ENCODE results near the gene CCNYL1. TPM values are rescaled to one million over a fixed set of nuclear protein-coding genes. Genes with fewer than 3 reads are reported as not detected.

The CCNYL1 gene
- total and polyA plus RNA-seq, 2 experiments from 2014 or later = 13.7 to 17.6 TPM

DNA sequence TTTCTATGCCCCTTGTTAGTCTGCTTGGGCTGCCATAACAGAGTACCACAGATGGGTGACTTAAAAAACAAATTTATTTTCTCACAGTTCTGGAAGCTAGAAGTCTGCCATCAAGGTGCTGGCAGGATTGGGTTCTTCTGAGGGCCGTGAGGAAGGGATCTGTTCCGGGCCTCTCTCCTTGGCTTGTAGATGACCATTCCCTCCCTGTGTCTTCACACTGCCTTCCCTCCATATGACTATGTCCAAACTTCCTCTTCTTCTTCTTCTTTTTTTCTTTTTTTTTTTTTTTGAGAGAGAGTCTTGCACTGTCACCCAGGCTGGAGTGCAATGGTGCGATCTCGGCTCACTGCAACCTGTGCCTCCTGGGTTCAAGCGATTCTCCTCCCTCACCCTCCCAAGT is 13.1 kb upstream of the CCNYL1 start:
- H3K79me2 ChIP-seq = no peaks in the 10 kb centered on the region

DNA sequence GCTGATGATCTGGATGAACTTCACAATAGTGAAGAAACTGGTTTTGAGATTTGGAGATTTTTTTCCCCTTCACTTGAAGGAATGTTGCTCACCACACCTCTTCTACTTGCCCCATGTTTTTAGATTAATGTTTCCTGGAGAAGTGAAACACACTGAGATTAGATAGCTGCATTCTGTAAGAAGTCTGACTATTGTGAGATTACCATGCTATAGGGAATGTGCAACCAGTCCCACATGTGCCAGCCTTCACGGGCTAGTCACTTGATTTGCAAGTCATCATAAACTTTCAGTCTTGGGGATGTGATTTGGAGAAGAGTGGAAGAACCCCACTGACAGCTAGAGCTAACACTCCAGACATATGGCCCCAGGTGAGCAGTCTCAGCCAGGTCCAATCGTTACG is 7.4 kb upstream of the CCNYL1 start:
- no peak overlapping the region for H3K27ac ChIP-seq
- TF ChIP-seq EZH2 (IDR thresholded peaks at IDR 0.05; ENCODE audit: borderline replicate concordance) (no peak), EZH2phosphoT487 (IDR thresholded peaks at IDR 0.05; ENCODE audit: low read depth, severe bottlenecking, unreplicated experiment) (no peak)
- TF ChIP-seq, protein P1, sequence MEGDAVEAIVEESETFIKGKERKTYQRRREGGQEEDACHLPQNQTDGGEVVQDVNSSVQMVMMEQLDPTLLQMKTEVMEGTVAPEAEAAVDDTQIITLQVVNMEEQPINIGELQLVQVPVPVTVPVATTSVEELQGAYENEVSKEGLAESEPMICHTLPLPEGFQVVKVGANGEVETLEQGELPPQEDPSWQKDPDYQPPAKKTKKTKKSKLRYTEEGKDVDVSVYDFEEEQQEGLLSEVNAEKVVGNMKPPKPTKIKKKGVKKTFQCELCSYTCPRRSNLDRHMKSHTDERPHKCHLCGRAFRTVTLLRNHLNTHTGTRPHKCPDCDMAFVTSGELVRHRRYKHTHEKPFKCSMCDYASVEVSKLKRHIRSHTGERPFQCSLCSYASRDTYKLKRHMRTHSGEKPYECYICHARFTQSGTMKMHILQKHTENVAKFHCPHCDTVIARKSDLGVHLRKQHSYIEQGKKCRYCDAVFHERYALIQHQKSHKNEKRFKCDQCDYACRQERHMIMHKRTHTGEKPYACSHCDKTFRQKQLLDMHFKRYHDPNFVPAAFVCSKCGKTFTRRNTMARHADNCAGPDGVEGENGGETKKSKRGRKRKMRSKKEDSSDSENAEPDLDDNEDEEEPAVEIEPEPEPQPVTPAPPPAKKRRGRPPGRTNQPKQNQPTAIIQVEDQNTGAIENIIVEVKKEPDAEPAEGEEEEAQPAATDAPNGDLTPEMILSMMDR (IDR thresholded peaks at IDR 0.05; ENCODE audit: poor library complexity) = no peak
- no peaks in the 10 kb centered on the region for H3K27me3 ChIP-seq
- H2AFZ ChIP-seq = no peak overlapping the region
- H3K9me2 ChIP-seq (replicated peaks; ENCODE audit: insufficient read depth) = no peaks in the 10 kb centered on the region
- no peak overlapping the region for H3K4me3 ChIP-seq
- H3K79me2 ChIP-seq = no peaks in the 10 kb centered on the region
- no peaks in the 10 kb centered on the region for H4K20me1 ChIP-seq (ENCODE audit: insufficient read depth, poor library complexity, severe bottlenecking)
- no peak for DNase-seq (ENCODE audit: low spot score)
- no peaks in the 10 kb centered on the region for H3K36me3 ChIP-seq (replicated peaks; ENCODE audit: insufficient read depth, low read depth)
- no peaks in the 10 kb centered on the region for H3K4me1 ChIP-seq (ENCODE audit: insufficient read depth)
- WGBS (ENCODE audit: low lambda C conversion rate, missing lambda C conversion rate) = 75% methylated on average over 3 of the region's 3 CpGs
- H3K4me2 ChIP-seq = no peak overlapping the region
- H3K9me3 ChIP-seq (ENCODE audit: low read depth) = no peaks in the 10 kb centered on the region

More for the DNA sequence above, 13.1 kb upstream of the CCNYL1 start:
- H2AFZ ChIP-seq = no peak overlapping the region
- no peak overlapping the region for H3K27ac ChIP-seq
- no peaks in the 10 kb centered on the region for H3K4me1 ChIP-seq (ENCODE audit: insufficient read depth)
- WGBS (ENCODE audit: low lambda C conversion rate, missing lambda C conversion rate) = 97% methylated on average over 5 of the region's 5 CpGs
- H3K27me3 ChIP-seq = no peaks in the 10 kb centered on the region
- no peak overlapping the region for H3K4me3 ChIP-seq
- no peaks in the 10 kb centered on the region for H3K9me3 ChIP-seq (ENCODE audit: low read depth)
- DNase-seq (ENCODE audit: low spot score) = no peak
- H3K36me3 ChIP-seq (replicated peaks; ENCODE audit: insufficient read depth, low read depth) = no peaks in the 10 kb centered on the region
- H3K4me2 ChIP-seq = no peak overlapping the region
- no peaks in the 10 kb centered on the region for H4K20me1 ChIP-seq (ENCODE audit: insufficient read depth, poor library complexity, severe bottlenecking)
- TF ChIP-seq, protein P1 (IDR thresholded peaks at IDR 0.05; ENCODE audit: poor library complexity) = no peak
- TF ChIP-seq EZH2 (IDR thresholded peaks at IDR 0.05; ENCODE audit: borderline replicate concordance) (no peak), EZH2phosphoT487 (IDR thresholded peaks at IDR 0.05; ENCODE audit: low read depth, severe bottlenecking, unreplicated experiment) (no peak)
- no peaks in the 10 kb centered on the region for H3K9me2 ChIP-seq (replicated peaks; ENCODE audit: insufficient read depth)

DNA sequence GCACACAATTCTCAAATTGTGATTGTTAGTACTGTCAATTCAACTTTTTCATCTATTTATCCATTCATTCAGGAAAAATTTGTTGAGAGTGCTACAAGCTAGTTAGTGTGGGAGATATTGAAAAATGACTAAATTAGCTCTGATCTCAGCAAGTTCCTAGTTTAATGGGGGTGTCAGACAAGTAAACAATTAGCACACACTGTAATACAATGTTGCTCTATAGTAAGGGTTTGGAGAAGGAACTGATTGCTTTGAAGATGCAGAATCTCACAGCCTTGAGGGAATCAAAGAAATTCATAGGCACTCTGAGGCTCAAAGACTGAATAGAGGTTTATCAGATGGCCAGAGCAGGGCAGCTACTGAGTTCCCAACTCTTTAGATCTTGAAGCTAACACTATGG is 6.8 kb upstream of the CCNYL1 start:
- no peaks in the 10 kb centered on the region for H3K4me1 ChIP-seq (ENCODE audit: insufficient read depth)
- no peak overlapping the region for H3K4me2 ChIP-seq
- TF ChIP-seq EZH2phosphoT487 (IDR thresholded peaks at IDR 0.05; ENCODE audit: low read depth, severe bottlenecking, unreplicated experiment) (no peak), EZH2 (IDR thresholded peaks at IDR 0.05; ENCODE audit: borderline replicate concordance) (no peak)
- no peaks in the 10 kb centered on the region for H3K9me2 ChIP-seq (replicated peaks; ENCODE audit: insufficient read depth)
- no peaks in the 10 kb centered on the region for H3K36me3 ChIP-seq (replicated peaks; ENCODE audit: insufficient read depth, low read depth)
- no peak for DNase-seq (ENCODE audit: low spot score)
- no peak overlapping the region for H3K4me3 ChIP-seq
- no peak overlapping the region for H3K27ac ChIP-seq
- no peaks in the 10 kb centered on the region for H3K27me3 ChIP-seq
- no peaks in the 10 kb centered on the region for H4K20me1 ChIP-seq (ENCODE audit: insufficient read depth, poor library complexity, severe bottlenecking)
- H2AFZ ChIP-seq = no peak overlapping the region
- no peaks in the 10 kb centered on the region for H3K79me2 ChIP-seq
- no peaks in the 10 kb centered on the region for H3K9me3 ChIP-seq (ENCODE audit: low read depth)

DNA sequence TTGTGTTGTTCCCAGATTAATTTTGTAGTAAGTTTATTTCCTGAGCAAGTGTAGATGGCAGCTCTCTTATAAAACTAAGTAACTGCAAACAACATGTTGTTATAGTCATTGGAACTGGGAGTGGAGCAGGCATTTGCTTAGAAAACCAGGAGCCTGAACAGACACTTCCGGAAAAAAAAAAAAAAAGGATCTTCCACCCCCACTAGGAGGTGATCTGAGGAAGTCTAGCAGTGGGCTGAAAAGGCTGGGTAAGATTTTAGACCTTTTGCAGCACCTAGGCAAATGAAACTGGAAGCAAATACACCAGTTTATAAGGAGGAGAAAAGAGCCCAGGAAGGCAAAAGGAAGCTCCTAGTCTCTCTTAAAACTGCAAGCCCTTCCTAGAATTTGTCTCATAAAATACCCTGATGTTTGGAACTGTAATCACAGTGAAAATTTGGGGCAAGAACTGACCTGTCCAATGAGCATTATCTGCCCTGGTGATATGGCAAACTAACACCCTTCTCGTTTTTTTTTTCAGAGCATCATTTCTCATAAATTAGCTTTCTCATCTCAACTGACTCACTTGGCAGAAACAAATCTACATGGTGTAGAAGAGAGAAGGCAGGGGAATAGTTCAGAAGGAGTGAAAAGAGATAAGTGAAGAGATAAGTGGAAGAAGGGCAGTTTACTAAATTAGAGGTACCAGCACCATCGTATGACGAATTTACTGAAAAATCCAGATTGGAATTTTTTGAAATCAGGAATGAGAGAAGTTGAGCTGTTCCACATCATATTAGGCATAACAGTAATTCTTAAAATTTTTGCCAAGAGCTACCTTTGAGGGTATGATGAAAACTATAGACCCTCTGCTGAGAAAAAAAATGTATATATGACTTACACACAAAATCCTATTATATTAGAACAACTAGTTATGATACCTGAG is 4.2 kb upstream of the CCNYL1 start:
- no peaks in the 10 kb centered on the region for H3K36me3 ChIP-seq (replicated peaks; ENCODE audit: insufficient read depth, low read depth)
- 55% methylated on average over 4 of the region's 4 CpGs for WGBS (ENCODE audit: low lambda C conversion rate, missing lambda C conversion rate)
- no peaks in the 10 kb centered on the region for H3K9me2 ChIP-seq (replicated peaks; ENCODE audit: insufficient read depth)
- H3K4me1 ChIP-seq (ENCODE audit: insufficient read depth) = no peaks in the 10 kb centered on the region
- H3K9me3 ChIP-seq (ENCODE audit: low read depth) = no peaks in the 10 kb centered on the region
- no peak overlapping the region for H3K4me3 ChIP-seq
- no peak overlapping the region for H2AFZ ChIP-seq
- H4K20me1 ChIP-seq (ENCODE audit: insufficient read depth, poor library complexity, severe bottlenecking) = no peaks in the 10 kb centered on the region
- no peak for DNase-seq (ENCODE audit: low spot score)
- H3K4me2 ChIP-seq = no peak overlapping the region
- H3K27me3 ChIP-seq = no peaks in the 10 kb centered on the region
- H3K27ac ChIP-seq = no peak overlapping the region
- no peaks in the 10 kb centered on the region for H3K79me2 ChIP-seq
- no peak for TF ChIP-seq EZH2phosphoT487 (IDR thresholded peaks at IDR 0.05; ENCODE audit: low read depth, severe bottlenecking, unreplicated experiment)
- TF ChIP-seq, protein P1 (IDR thresholded peaks at IDR 0.05; ENCODE audit: poor library complexity) = no peak
- TF ChIP-seq EZH2 (IDR thresholded peaks at IDR 0.05; ENCODE audit: borderline replicate concordance) = no peak
